NCI-H2196 (cell line): ENCODE results near the gene MRPL10.
"Not testable (repeated sequence)": the region's sequence is repeated elsewhere in the genome, so short reads cannot be mapped to it uniquely, and the experiment has no call there.

Source experiments
- DNase-seq: peaks from one replicate; lab custom pipeline; 2025; ENCODE audit not compliant: unreplicated experiment; lab: John Stamatoyannopoulos, UW

MRPL10 gene

GRCh38 chr17:47792979-47793378 is 38.4 kb downstream of the MRPL10 start:
- DNase-seq = no peak

- no peak for DNase-seq
Measured at GRCh38 chr17:47792457-47792856, 38.9 kb downstream of the MRPL10 start.

DNA sequence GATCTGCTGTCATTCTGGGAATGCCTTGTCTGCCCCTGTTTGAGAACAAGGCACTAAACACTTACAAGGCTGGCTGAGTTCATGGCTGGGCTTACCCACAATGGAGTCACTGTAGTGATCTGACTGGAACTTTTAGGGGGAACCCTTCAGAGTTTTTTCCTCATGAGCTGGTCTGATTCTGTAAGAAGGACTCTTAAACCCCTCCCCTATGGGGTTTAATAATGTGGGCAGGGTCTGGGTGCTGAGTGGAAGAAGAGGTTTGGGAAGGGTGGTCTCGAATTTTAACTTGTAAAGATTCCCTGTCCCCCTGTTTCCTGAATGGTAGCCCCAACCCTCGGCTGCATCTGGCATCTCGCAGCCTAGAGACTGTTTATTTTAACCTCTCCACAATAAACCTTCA is 40.3 kb downstream of the MRPL10 start:
- no peak for DNase-seq

DNA sequence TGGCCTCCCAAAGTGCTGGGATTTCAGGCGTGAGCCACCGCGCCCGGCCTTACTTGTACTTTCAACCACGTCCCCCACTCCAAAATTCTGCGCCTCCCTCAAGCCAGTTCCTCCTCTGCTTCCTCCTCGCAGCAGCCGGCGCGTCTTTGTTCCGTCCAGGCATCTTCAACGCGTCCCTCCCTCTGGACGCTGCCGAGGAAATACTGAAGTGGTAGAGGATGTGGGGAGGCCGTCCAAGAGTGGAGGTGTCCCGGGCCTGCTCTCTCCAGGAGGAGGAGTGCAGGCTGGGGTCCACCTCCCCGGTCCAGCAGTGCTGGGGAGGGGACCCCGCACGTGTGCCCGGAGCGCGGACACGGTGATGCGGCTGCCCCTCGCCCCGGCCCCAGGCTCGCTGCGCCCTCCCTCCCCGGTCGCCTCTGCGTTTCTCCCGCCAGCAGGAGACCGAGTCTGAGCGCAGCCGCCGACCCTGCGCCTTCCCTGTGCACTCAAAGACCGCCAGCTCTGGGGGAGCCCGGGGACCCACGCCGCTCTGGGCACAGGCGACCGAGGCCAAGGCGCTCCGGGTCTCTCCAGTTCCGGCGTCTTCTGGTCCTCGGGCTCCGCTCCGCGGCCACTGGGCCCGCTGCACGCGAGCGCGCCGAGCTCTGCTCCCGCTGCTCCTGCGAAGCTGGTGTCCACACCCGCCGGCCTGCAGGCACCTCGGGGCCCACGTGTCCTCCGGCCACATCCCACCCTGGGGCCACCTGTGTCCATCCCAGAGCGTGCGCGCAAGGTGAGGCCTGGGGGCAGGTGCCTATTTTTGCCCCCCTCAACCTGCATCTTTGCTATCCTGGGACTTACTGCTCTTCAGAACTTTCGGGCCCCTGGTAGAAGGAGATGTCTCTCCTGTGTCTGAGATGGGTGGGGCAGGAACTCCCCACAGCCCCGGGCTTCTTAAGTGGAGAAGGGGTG is 41.5 kb downstream of the MRPL10 start:
- peak; percentile 71 for DNase-seq

- DNase-seq = no peak
Measured at GRCh38 chr17:47785538-47786123, 45.7 kb downstream of the MRPL10 start.

- no peak for DNase-seq
Measured at GRCh38 chr17:47781397-47781796, 49.9 kb downstream of the MRPL10 start.

DNA sequence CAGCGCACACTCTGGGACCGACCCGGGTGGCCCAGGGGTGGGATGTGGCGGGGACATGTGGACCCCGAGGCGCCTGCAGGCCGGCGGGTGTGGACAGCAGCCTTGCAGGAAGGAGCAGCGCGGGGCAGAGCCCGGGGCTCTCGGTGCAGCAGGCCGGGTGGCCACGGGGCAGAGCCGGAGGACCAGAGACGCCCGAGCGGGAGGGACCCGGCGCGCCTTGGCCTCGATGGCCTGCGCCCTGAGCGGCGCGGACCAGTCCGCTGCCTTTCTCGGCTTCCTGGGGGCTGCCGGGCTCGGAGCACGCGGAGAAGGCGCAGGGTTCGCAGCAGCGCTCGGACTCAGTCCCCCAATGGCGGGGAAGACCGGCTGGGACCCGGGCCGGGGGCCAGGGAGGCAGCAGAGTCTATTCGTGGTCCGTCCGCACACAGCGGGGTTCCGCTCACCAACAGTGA is 53.1 kb downstream of the MRPL10 start:
- no peak for DNase-seq

DNA sequence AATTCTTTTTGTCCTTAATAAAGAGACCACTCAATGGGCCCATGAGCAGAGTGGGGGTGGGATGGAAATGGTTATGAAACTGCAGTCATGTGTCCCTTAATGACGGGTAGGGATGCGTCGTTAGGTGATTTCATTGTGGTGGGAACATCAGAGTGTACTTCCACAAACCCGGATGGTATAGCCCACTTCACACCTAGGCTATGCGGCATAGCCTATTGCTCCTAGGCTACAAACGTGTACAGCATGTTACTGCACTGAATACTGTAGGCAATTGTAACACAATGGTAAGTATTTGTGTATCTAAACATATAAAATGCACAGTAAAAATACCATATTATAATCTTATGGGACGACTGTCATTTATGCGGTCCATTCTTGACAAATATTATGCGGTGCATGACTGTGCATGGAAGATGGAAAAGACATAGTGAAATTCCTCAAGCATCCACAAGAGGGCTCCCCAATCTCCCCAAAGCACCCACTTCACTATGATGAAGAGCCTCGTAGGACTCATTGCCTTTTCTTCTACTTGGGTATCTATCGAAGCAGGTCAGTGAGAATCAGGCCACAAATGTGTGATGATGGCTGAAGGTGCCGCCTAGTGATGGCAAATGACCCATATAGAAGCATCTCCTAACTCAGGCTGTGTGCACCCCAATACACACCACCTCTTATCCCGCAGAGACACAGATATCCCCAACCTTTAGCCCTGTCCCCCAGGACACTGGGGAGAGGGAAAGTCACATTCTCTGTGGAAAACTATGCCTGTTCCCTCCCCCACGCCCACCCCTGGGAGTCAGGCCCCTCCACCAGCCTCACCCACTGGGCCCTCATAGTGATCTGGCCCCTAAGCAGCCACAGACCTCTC is 54.8 kb downstream of the MRPL10 start:
- peak; percentile 54 for DNase-seq

GRCh38 chr17:47774987-47775580 is 56.3 kb downstream of the MRPL10 start:
- no peak for DNase-seq

- no peak for DNase-seq
Measured at GRCh38 chr17:47774331-47774730, 57.0 kb downstream of the MRPL10 start.

DNA sequence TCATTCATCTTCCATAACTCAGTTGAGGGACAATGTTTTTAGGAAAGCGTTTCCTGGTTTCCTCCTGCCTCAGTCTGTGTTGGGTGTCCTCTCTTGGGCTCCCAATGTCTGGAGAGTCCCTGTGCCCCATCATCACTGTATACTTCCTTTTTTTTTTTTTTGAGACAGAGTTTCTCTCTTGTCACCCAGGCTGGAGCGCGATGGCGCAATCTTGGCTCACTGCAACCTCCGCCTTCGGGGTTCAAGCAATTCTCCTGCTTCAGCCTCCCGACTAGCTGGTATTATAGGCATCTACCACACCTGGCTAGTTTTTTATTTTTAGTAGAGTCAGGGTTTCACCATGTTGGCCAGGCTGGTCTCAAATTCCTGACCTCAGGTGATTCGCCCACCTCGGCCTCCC is 57.7 kb downstream of the MRPL10 start:
- not testable (repeated sequence) for DNase-seq
